Ishikawa (cell line): ENCODE results near the gene CLEC2A.

ENCODE experiments used
- CEBPB ChIP-seq: IDR thresholded peaks from 2 replicates; pipeline ENCODE4 v1.6.1; 2012
- CREB1 ChIP-seq: IDR thresholded peaks from 2 replicates; pipeline ENCODE4 v1.6.1; 2012; ENCODE audit warnings: low read depth
- EGR1 ChIP-seq: IDR thresholded peaks from 2 replicates; pipeline ENCODE4 v1.6.1; 2012
- EP300 ChIP-seq: IDR thresholded peaks from 2 replicates; pipeline ENCODE4 v1.6.1; 2012; ENCODE audit warnings: borderline replicate concordance
- FOXM1 ChIP-seq: IDR thresholded peaks from 2 replicates; pipeline ENCODE4 v1.6.1; 2012; ENCODE audit warnings: low read depth, borderline replicate concordance
- MAX ChIP-seq: IDR thresholded peaks from 2 replicates; pipeline ENCODE4 v1.6.1; 2012
- NFIC ChIP-seq: IDR thresholded peaks from 2 replicates; pipeline ENCODE4 v1.6.1; 2012
- RAD21 ChIP-seq: IDR thresholded peaks from 2 replicates; pipeline ENCODE4 v1.6.1; 2012; ENCODE audit warnings: low read depth
- REST ChIP-seq: IDR thresholded peaks from 2 replicates; pipeline ENCODE4 v1.6.1; 2012; ENCODE audit warnings: low read depth, mild to moderate bottlenecking
- TAF1 ChIP-seq: IDR thresholded peaks from 2 replicates; pipeline ENCODE4 v1.6.1; 2012; ENCODE audit warnings: low read depth, mild to moderate bottlenecking
- TCF12 ChIP-seq: IDR thresholded peaks from 2 replicates; pipeline ENCODE4 v1.6.1; 2012; ENCODE audit warnings: low read depth
- TEAD4 ChIP-seq: IDR thresholded peaks from 2 replicates; pipeline ENCODE4 v1.6.1; 2012
- USF1 ChIP-seq: IDR thresholded peaks from 2 replicates; pipeline ENCODE4 v1.6.1; 2012
- YY1 ChIP-seq: IDR thresholded peaks from 2 replicates; pipeline ENCODE4 v1.6.1; 2012; ENCODE audit warnings: low read depth
- ZBTB7A ChIP-seq: IDR thresholded peaks from 2 replicates; pipeline ENCODE4 v1.6.1; 2012; ENCODE audit warnings: low read depth

CLEC2A gene

GRCh38 chr12:9947674-9948073 is 15.5 kb upstream of the CLEC2A start:
- TF ChIP-seq FOXM1 = no peak
- TF ChIP-seq TCF12 = no peak
- TF ChIP-seq YY1 = no peak
- no peak for TF ChIP-seq CEBPB
- no peak for TF ChIP-seq EP300
- TF ChIP-seq TAF1 = no peak
- TF ChIP-seq USF1 = no peak

GRCh38 chr12:9944391-9944790 is 12.2 kb upstream of the CLEC2A start:
- no peak for TF ChIP-seq RAD21
- no peak for TF ChIP-seq TAF1
- no peak for TF ChIP-seq REST
- TF ChIP-seq EGR1 = no peak
- no peak for TF ChIP-seq TEAD4
- TF ChIP-seq YY1 = no peak
- TF ChIP-seq NFIC = no peak
- no peak for TF ChIP-seq CEBPB
- TF ChIP-seq TCF12 = no peak
- TF ChIP-seq FOXM1 = no peak
- TF ChIP-seq MAX = no peak
- TF ChIP-seq ZBTB7A = no peak
- TF ChIP-seq CREB1 = no peak
- TF ChIP-seq EP300 = no peak
- TF ChIP-seq USF1 = no peak

GRCh38 chr12:9943240-9943639 is 11.1 kb upstream of the CLEC2A start:
- TF ChIP-seq YY1 (no peak), USF1 (no peak), CEBPB (no peak)

- no peak for TF ChIP-seq YY1
- no peak for TF ChIP-seq EP300
- no peak for TF ChIP-seq TAF1
- TF ChIP-seq EGR1 = no peak
Observed at GRCh38 chr12:9941838-9942237, 9.7 kb upstream of the CLEC2A start.

- TF ChIP-seq MAX = no peak
- no peak for TF ChIP-seq CREB1
- no peak for TF ChIP-seq FOXM1
- TF ChIP-seq TCF12 = no peak
- TF ChIP-seq TAF1 = no peak
- TF ChIP-seq RAD21 = no peak
- no peak for TF ChIP-seq USF1
- TF ChIP-seq EGR1 = no peak
- no peak for TF ChIP-seq REST
- TF ChIP-seq EP300 = no peak
- TF ChIP-seq YY1 = no peak
Observed at GRCh38 chr12:9940375-9940774, 8.2 kb upstream of the CLEC2A start.

GRCh38 chr12:9936591-9936990 is 4.4 kb upstream of the CLEC2A start:
- TF ChIP-seq MAX = no peak
- no peak for TF ChIP-seq YY1
